HL-60/S4 treated with phorbol 12-myristate 13-acetate at 8.2 ng/mL for 4 days and 3 days (cell line): ENCODE measurements around the gene CDH1.

Experiments used
- in situ Hi-C: fragments of 300-500 bp; cut with MboI; formaldehyde crosslinking; loops from 2 replicates; pipeline ENCODE4 v1.15.0; 2022; ENCODE audit warnings: low sequenced_read_pairs

Gene CDH1

DNA sequence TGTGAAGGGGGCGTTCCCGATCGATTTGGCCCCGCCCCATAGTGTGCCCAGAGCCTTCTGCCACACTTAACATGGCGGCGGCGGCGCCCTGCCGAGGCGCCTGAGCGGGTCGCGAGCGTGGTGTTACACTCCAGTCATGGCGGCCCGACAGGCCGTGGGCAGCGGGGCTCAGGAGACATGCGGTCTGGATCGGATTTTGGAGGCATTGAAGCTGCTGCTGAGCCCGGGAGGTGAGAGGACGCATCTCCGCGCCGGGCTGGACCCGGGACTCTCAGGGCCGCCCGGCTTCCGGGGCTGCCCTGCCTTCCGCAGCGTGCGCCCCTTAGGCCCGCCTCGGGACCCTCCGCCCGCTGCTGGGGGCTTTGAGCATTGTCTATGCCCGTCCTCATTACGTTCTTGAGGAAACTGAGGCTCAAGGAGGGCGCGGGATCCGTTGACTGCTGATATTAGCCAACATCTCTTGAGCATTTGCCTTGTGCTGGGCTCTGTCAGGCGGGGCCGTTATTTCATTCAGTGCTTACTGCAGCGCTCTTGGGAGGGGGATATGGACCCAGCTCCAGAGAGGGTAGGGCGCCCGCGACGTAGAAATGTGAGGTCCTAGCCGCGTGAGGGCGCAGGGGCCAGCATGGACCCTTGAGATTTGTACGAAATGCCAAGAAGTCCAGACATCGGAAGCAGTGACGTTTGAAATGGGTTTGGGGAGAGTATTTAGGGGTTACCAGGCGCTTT is 106.6 kb downstream of the CDH1 start, which contains the start of gene TANGO6:
TSS of gene TANGO6 (plus strand) at position 50 of the 729 bp plus-strand sequence. CDS start at position 137, 87 bp downstream.
- in situ Hi-C loops: no loop called here

DNA sequence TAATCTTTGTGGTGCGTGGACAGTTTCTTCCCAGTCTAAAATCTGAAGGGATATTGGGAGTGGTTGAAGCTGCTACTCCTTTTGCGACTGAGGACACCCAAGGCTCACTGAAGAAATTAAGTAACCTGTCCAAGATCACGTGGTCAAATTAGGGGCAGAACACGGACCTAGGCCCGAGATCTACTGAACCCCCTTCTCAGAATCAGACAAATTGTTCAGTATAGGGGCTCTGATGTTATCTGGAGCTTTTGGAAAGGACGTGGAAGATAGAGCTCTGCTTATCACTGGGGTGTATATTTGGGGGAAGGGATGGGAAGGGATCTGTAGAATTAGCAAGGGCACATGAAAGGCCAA is 107.1 kb downstream of the CDH1 start:
- in situ Hi-C loops: no loop called here

DNA sequence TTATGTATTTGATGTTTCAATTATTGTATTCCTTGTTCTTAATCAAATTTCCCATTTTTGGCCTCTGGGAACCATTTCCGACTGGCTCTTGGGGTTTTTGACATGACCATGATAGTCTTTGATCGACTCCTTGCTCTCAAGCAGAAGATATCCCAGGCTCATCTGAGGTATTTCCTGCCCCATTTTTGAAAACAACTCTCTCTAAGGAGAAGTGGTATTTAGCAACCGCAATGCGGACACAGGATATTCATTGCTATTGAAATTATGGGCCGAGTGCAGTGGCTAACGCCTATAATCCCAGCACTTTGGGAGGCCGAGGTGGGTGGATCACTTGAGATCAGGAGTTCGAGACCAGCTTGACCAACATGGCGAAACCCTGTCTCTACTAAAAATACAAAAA is 111.7 kb downstream of the CDH1 start:
- in situ Hi-C loops: no loop called here

DNA sequence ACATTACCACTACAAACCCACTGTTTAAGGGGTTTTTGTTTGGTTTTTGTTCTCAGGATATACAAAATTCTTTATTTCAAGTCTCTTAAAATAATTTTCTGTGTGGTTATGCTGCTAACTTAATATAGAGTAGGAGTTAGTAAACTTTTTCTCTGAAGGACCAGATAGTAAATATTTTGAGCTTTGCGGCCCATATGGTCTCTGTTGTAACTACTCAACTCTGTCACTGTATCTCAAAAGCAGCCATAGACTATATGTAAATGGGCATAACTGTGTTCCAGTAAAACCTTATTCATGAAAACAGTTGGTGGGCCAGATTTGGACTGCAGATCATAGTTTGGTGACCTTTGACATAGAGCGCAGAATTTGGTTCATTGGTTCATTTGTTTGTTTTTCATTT is 113.4 kb downstream of the CDH1 start:
- in situ Hi-C loops: no loop called here

DNA sequence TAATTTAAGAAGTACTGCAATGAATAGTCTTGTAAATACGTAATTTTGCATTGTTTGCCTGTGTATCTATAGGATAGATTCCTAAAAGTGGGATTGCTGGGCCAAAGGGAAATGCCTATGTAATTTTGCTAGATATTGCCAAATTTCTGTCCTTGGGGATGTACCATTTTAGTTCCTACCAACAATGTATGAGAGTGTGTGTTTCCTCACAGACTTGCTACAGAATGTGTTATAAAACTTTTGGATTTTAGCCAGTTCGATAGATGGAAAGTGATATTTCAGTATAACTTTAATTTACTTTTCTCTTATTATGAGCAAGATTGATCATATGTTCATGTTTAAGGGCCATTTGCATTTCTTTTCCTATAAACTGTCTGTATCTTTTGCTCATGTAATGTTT is 114.5 kb downstream of the CDH1 start:
- in situ Hi-C loops: no loop called here

DNA sequence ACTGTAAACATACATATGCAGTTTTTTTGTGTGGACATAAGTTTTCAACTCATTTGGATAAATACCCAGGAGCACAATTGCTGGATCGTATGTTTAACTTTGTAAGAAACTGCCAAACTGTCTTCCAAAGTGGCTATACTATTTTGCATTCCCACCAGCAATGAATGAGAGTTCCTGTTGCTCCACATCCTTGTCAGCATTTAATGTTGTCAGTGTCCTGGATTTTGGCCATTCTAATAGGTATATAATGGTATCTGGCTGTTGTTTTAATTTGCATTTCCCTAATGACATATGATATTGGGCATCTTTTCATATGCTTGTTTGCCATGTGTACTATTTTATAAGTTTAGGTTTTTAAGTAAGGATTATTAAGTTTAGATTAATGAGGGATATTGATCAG is 120.4 kb downstream of the CDH1 start:
- in situ Hi-C loops: no loop called here

DNA sequence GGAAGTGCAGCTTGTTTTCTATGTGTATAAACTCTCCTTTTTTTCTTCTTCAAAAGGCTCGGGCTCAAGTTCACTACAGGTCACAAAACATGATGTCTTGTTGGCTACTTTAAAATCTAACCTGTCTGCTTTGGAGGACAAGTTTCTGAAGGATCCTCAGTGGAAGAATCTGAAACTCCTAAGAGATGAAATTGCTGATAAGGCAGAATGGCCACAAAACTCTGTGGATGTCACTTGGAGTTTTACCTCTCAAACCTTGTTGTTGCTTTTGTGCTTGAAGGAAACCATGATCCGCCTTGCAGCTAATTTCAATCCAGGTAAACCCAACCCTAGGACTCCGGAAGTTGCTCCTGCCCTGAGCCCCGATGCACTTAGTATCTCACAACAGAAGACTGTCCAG is 122.7 kb downstream of the CDH1 start:
- in situ Hi-C loops: no loop called here

DNA sequence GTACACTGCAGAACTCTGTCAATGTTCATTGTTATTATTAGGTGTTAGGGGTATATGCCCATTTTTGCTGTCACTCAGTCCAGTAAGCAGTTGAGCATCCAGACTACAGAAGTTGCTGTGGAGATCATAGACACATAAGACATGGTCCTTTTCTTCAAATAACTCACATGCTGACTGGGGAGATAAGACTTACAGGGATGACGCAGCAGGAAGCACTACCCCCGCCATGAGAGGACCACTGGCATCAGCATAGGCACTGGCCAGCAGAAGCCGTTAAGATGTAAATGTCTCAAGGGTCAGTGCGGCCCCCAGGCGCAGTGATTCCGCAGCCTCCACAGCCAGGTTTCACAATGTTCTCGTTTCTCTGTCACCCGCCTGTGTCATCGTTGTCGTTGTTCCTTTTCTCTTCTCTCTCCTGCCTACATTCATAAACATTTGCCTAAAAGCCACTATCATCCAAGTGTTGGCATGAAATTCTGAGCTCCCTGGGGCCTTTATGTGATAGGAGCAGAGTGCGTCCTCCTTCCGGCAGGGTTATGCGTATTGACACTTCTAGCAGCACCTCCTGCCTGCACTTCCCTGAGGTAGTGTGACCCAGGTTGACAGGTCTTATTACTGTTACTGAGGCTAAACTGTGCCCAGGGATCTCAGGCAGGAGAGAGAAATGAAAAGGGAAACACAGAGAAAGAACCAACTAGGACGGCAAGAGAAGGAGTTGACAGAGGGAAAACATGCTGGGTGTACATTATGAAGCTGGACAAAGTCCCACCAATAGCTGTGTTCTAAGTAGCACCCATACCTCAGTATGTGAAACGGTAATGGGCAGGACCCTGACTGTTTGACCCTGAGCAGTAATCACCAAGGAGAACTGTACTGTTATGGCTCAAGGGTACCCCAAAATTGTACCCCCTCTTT is 124.1 kb downstream of the CDH1 start:
- in situ Hi-C loops: no loop called here

DNA sequence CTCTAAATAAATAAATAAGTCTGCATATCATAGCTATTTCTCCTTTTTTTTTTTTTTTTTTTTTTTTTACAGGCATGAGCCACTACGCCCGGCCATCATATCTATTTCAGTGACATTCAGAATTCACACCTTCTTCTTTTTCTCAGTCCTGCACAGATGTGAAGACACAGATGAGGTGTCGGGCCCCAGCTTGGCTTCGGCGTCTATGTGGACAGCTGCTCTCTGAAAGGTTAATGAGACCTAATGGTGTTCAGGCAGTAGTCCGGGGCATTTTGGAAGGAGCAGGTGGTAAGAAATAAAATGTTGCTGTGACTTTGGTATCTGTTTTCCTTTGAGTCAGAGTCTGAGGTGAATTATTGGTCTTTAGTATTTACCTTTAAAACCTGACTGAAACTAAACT is 129.8 kb downstream of the CDH1 start:
- in situ Hi-C loops: no loop called here

DNA sequence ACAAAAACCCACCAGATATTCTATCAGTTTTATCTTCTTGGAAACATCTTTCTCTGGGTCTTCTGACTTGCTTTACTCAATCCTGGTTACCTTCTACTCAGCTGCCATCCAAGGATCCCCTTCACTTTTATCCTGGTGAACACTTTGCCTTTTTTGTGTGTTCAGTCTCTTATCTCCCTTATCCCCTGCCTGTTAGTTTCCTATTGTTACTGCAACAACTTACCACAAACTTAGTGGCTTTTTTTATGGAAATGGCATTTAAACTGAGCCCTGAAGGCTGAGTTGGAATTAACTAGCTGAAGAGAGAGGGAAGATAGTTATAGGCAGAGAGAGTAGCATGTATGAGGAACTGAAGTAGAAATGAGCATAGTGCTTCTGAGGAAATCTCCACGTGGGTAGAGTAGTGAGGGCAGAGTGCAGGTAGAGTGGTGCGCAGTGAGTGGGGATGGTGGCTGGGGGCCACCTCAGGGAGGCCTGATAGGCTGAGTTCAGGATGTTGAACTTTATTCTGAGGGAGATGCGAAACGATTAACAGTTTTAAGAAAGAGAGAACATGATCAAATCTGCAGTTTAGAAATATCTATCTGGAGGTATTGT is 132.5 kb downstream of the CDH1 start:
- in situ Hi-C loops: no loop called here

DNA sequence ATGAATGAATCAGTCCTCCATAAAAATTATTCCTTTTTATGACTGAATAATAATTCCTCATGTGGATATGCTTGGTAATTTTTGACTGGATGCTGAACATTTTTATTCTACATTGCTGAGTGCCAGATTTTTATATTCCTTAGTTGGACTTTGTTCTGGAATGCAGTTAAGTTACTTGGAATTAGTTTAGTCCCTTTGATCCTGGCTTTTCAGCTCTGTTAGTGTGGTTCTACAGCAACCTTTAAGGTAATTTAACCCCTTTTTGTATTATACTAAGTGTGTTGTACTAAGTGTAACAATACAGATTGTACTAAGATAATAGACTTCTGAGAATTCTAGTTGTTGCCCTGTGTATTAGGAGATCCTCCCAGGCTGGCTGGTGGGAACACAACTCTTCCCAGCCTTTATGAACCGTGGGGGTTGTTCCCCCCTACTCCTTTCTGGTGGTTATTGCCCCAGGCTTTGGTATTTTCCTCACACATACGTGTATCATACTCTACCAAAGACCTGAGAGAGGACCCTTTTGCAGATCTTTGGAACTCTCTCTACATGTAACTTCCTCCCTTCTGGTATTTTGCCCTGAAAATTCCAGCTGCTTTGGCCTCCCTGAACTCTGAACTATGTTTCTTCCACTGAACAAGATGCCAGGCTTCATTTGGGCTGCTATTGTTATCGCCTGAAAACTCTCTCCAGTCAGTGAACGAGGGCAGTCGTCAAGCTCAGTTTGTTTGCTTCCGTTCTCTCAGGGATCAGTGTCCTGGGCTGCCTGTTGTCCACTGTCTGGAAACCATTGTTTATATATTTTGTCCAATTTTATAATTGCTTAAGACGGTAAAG is 136.8 kb downstream of the CDH1 start:
- in situ Hi-C loops: no loop called here

DNA sequence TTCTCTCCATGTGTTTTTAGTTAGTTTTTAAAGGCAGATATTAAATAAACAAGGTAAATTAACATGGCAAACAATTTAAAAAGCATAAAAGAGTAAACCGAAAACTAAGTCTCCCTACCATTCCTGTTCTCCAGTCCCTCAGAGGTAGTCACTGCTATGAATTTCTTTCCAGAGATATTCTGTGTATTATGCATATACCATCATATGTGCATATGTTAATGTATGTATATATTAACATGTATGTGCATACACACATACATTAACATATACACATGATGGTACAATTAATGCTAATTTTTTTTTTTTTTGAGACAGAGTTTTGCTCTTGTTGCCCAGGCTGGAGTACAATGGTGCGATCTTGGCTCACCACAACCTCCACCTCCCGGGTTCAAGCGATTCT is 138.8 kb downstream of the CDH1 start:
- in situ Hi-C loops: no loop called here

DNA sequence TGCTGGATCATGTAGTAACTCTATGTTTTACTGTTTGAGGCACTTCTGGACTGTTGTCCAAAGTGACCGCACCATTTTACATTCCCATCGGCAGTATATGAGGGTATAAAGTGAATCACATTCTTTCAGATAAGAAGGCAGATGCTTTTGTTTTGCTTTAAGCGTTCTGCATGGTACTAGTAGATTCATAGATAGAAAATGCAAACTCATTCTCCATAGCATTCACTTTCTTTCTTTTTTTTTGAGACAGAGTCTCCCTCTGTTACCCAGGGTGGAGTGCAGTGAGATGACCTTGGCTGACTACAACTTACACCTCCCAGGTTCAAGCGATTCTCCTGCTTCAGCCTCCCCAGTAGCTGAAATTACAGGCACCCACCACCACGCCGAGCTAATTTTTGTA is 146.6 kb downstream of the CDH1 start:
- in situ Hi-C loops: no loop called here

DNA sequence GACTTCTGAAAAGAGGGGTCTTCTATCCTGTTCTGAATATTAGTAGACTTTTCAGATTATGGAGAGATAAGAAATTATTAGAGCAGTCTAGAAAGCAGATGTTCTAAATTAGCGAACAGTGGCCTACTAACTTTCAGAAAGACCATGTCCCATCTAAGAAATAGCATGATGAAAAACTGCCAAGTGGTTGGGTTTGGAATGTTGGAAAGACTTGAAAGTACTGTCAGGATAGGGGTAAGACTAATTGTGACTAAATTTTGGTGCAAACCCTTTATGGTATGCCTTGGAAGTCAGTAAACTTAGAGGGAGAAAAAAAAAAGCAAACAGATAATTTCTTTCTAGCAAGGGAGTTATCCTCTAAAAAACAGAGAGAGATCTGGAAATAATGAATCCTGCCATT is 147.3 kb downstream of the CDH1 start:
- in situ Hi-C loops: no loop called here
